ENCODE measurements around the gene ZNF586.

The ZNF586 gene

GRCh38 chr19:57830071-57830602 lies 60.7 kb downstream of the ZNF586 start, which contains the start of gene ZNF587B:
ZNF587B (plus strand) TSS chr19:57830299; CDS start chr19:57830529, 230 bp downstream.
- peak within 1 kb of the TSS; percentile 84 for H3K4me3 ChIP-seq (ENCODE audit: insufficient read length, low read depth)
- H3K36me3 ChIP-seq (ENCODE audit: insufficient read depth, insufficient read length, low read length) = peaks cover 25% of the 10 kb centered on the region
- DNase-seq (ENCODE audit: low read depth, low spot score) = peak; percentile 85

More at GRCh38 chr19:57830071-57830602, 60.7 kb downstream of the ZNF586 start, which contains the start of gene ZNF587B:
- Histone ChIP-seq H3K9me3 (ENCODE audit: insufficient read depth, low read length) (no peaks in the 10 kb centered on the region), H3K9ac (ENCODE audit: insufficient read length, low read depth) (peak within 1 kb of the TSS; percentile 92), H3K4me1 (ENCODE audit: insufficient read depth, insufficient read length) (no peaks in the 10 kb centered on the region), H3K27me3 (ENCODE audit: insufficient read depth, insufficient read length) (no peaks in the 10 kb centered on the region)
- peak; percentile 80 for TF ChIP-seq YY1 (IDR thresholded peaks at IDR 0.05; ENCODE audit: insufficient read depth, insufficient read length)
- TF ChIP-seq ZNF274 (IDR thresholded peaks at IDR 0.05; ENCODE audit: low read depth, low read length) = no peak
